SW 1271 (cell line): Measurements from ENCODE around the gene NRF1.
"Not testable (repeated sequence)": the region's sequence is repeated elsewhere in the genome, so short reads cannot be mapped to it uniquely, and the experiment has no call there.

Experiments
- DNase-seq, 2 experiments: peaks; one replicate each; lab custom pipeline; 2025; lab: John Stamatoyannopoulos, UW

NRF1 gene

GRCh38 chr7:129782818-129783583 is 171.5 kb downstream of the NRF1 start:
- DNase-seq = no peak

DNA sequence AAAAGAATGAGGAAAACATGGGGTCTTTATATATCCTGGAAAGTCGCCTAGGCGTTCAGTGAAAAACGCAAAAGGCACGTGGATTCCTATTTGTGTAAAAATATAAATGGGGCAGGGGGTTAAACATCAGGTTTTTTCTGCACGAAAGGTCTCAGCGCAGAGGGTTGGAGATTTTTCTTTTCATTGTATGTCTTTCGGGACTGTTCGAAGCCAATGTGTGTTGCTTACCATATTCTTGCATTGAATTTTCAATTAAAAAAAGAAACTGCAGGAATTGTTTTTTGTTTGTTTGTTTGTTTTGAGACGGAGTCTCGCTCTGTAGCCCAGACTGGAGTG is 172.0 kb downstream of the NRF1 start:
- no peak for DNase-seq

- no peak for DNase-seq
These were observed 172.9 kb downstream of the NRF1 start for GRCh38 chr7:129784437-129784782.

- DNase-seq = no peak
These were observed 173.5 kb downstream of the NRF1 start for GRCh38 chr7:129784783-129785684.

DNA sequence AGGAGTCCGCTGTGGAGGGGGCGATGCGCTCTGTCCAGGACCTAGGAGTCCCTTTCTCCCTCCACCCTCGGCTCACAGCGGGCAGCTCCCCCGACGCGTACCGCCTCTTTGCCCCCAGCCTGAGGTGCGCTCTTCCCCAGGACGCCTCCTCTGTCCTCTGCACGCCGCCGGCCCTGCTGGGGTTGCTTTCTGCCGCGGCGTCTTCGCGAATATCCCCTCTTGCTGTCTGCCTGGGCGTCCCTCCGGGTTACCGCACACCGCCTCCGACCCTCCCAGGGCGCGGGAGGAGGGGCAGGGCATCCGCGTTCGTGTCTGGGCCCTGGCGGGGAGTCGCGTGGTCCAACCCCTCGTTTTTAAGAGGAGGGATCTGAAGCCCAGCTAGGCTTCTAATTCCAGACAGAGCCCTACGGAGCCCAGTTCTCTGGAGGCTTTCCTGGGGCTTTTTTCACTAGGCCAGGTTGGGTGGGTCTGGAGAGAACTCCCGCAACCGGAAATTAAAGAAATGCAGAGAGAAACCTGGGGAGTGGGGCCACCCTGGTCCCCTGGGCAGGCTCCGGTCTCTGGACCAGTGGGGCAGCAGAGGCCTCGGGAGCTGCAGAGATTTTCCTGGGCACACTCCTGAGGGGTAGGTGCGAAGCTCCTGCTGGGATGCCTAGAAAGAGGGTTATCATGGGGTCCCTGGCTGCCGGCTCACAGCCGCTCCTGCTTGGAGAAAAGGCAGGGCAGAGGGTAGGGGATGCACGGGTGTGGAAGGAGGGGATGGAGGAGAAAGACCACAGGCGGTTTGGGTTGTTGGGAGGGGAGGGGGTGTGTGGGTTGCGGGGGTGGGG is 174.4 kb downstream of the NRF1 start:
- no peak for DNase-seq

DNA sequence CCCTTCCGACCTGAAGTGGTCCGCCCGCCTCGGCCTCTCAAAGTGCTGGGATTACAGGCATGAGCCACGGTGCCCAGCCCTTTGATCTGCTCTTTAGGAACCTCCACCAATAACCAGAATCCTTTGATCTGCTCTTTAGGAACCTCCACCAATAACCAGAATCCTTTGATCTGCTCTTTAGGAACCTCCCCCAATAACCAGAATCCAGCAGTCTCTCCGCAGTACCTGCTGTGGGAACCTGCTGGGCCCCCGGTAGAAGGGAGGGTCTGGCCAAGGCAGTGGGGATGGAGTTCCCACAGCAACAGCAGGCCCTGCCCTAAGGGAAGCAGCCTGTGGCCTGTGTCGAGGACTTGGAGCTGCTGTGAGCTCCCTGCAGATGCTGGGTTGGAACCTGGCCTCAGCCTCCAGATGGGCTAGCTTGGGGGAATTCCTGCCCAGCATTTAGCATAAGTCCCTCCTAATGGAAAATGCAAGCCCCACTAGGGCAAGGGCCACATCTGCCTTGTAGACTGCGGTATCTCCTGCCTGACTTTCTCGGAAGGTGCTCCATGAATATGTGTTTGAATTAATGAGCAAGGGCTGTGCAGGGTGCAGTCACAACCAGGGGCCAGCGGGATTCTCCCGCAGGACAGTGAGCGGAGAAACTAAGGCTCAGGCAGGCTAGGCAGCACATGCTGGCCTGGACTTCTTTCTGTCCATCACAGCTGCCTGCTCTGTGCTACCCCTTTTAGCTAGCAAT is 175.5 kb downstream of the NRF1 start:
- DNase-seq = no peak

DNA sequence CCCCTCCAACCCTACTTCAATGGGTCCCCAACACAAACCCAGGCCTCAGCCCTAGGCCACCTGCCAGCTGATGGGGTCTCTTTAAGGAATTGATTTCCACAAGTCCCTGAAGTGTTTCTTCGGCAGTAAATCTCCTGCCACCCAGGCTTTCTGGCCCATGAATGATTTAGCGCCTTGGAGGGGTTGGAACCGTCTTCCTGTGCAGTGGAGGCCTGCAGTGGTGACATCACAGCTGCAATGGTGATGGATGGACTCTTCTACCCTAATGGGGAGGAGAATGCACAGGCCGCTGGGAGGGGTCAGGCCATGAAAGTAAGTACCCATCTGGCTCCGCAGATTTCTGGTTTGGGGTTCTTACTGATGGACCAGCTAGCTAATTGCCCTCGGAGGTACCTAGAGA is 177.5 kb downstream of the NRF1 start:
- DNase-seq = no peak

DNA sequence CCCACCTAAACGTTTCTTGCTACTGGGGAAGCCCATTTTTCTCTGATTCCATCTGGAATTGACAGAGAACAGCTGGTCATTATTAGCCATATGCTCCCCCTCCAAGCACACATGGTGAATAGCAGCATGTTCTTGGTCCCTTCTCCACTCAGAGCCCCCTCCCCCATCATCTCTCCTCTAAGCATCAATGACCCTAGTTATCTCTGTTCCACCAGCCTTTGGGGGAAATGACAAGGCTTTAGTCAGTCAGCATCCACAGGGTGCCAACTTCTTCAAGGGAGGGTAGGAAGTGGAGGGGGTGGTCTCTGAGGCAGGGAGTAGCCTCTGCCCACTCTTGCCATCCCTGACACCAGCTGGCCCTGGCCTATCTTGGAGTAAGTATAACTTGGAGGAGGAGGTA is 178.1 kb downstream of the NRF1 start:
- no peak for DNase-seq

DNA sequence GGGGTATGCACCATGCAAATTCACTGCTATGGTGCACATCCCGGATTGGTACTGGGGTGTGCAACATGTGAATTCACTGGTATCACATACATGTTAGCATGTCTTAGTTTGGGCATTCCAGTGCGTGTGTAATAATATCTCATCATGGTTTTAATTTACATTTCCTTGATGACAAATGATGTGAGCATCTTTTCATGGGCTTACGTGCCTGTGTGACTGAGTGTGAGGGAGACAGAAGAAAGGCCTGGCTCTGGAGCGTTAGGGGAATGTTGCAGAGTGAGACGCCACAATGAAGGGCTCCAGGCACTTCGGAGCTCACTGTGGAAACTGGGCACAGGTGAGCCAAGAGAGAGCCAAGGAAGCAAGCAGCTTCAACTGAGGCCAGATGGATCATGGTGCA is 178.6 kb downstream of the NRF1 start:
- no peak for DNase-seq

DNA sequence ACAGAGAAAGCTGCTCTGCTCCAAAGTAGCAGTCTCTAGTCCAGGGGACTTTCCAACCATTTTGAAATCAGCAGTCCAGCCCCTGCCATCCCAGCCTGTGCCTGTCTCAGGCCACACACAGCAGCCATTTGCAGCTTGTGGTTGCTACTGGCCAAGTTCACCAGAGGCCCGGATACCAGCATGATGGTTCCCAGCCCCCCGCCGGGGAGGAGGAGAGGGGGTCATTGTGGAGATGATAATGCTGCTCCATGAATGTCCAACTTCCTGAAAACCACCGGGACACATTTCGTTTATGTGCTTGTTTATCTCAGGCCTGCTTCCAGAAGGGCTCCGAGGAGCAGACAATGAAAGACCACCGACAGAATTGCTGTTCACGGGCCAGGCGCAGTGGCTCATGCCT is 181.2 kb downstream of the NRF1 start:
- no peak for DNase-seq

- DNase-seq = no peak
These were observed 182.2 kb downstream of the NRF1 start for GRCh38 chr7:129793506-129794310.

GRCh38 chr7:129794461-129794860 is 182.9 kb downstream of the NRF1 start:
- DNase-seq = not testable (repeated sequence)

- no peak for DNase-seq
These were observed 184.8 kb downstream of the NRF1 start for GRCh38 chr7:129796186-129796775.

- no peak for DNase-seq
These were observed 185.8 kb downstream of the NRF1 start for GRCh38 chr7:129797214-129797789.

DNA sequence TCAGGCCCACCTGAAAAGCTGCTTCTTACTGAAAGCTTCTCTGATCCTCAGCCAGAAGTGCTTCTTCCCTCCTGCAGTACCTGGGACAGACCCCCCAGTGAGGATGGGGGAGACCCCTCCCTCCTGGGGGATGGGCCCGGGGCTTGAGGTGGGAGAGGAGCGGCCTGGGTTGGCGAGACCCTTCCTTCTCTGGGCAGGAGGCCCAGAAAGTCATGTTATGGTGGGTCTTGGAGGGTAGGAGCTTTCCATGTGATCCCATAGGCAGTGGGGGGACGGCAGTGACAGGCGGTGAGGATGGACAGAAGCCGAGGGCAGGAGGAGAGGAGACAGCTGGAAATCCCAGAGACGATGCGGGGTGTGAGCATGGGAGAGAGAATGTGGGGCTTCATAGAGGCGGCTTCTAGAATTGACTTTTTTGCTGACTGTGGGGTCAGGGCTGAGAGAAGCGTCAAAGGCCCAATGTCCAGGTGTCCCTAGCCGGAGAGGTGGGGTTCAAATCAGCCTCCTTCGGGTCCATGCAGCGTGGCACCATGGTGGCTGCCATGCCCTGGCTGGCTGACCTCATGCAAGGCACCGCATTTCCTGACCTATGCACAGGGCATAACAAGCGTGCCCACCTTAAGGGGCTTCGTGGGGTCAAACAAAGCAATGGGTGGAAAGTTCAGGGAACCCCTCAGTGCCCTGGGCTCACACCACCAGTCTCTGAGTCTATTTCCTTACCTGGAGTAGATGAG is 187.3 kb downstream of the NRF1 start:
- no peak for DNase-seq

DNA sequence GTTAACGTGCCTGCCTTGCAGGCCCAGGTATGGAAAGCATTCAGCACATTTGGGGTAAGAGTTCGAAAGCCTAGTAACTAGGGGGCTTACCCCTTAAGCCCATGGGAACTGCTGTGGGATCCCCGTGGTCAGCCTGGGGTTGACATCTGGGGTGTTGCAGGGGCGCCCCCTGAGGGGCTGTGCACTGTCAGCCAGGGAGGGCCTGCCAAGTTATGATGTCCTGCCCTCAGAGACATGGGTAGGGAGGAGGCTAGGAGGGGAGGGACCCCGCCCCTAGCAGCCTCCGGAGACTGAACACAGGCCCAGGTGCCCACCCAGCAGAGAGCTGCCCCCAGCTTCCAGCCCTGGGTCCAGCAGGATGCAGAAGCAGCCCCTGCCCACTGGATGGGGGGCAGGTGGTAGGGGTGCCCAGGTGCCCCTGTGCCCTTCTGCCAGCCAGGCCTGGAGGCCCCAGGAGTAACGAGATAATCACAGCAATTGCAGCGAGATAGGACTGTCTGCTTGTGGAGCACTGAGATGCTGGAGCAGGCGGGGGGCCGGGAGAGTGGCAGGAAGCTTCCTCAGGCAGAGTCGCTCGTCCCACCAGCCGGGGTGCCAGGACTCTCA is 187.9 kb downstream of the NRF1 start:
- DNase-seq = no peak

DNA sequence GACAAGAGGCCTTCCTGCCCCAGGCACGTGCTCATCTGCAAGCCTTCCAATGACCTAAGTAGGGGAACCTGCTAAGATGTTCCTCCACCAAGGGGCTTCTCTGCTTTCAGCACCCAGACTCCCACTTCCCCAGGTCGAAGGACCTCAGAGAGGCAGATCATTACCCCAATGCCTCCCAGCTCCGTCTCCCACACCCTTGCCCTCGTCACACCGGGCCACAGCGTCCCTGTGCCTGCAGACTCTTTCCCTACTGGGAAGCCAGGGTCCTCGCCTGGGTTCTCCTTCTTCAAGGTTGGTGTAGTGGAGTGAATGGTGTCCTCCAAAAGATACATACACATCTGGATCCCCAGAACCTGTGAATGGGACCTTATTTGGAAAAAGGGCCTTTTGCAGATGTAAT is 189.4 kb downstream of the NRF1 start:
- no peak for DNase-seq

DNA sequence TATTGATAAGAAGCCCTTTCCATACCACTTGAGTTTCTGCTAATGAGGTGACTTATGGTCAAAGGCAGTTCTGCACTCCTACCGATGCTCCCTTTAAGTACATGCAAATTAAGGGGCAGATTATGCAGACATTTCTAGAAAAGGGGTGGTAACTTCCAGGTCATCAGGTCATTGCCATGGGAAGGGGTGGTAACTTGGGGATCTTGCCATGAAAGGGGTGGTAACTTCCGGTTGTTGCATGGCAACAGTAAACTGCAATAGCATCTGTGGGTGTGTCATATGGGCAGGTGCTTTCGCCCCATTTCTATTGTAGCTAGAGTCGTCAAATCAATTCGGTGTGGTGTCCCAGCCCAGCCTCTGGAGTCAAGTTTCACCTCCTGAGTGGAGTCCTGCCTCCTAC is 190.4 kb downstream of the NRF1 start:
- DNase-seq = no peak

- DNase-seq = no peak
These were observed 192.1 kb downstream of the NRF1 start for GRCh38 chr7:129803546-129804081.
